Rectal smooth muscle tissue (tissue), 1 donor: ENCODE results near the gene GJB6.
A peak's percentile ranks its signal among the peaks of the same experiment; 100 is the strongest.

Experiments
- H3K27ac ChIP-seq: one replicate; pipeline ENCODE4 v1.7.0; 2013; ENCODE audit warnings: low read depth, low read length, inconsistent platforms
- H3K27me3 ChIP-seq: one replicate; pipeline ENCODE4 v1.7.0; 2013; ENCODE audit warnings: low read length; ENCODE audit not compliant: control insufficient read depth, insufficient read depth
- H3K36me3 ChIP-seq: one replicate; pipeline ENCODE4 v1.7.0; 2013; ENCODE audit warnings: low read length; ENCODE audit not compliant: control insufficient read depth, insufficient read depth
- H3K4me1 ChIP-seq: one replicate; pipeline ENCODE4 v1.7.0; 2013; ENCODE audit warnings: low read length; ENCODE audit not compliant: control insufficient read depth, insufficient read depth
- H3K4me3 ChIP-seq: one replicate; pipeline ENCODE4 v1.7.0; 2013; ENCODE audit warnings: low read length
- H3K9ac ChIP-seq: one replicate; pipeline ENCODE4 v1.7.0; 2013; ENCODE audit warnings: low read length

The GJB6 gene

GRCh38 chr13:20175907-20176652 is 56.0 kb downstream of the GJB6 start:
- H3K27me3 ChIP-seq: peaks cover 9% of the 10 kb centered on the region
- no peaks in the 10 kb centered on the region for H3K4me1 ChIP-seq
- no peak overlapping the region for H3K4me3 ChIP-seq
- H3K9ac ChIP-seq: no peak overlapping the region
- no peak overlapping the region for H3K27ac ChIP-seq
- H3K36me3 ChIP-seq: no peaks in the 10 kb centered on the region

- Histone ChIP-seq H3K27ac (no peak overlapping the region), H3K4me3 (no peak overlapping the region), H3K9ac (no peak overlapping the region), H3K36me3 (no peaks in the 10 kb centered on the region), H3K4me1 (no peaks in the 10 kb centered on the region), H3K27me3 (peaks cover 9% of the 10 kb centered on the region)
Measured at GRCh38 chr13:20175406-20175794, 56.7 kb downstream of the GJB6 start.

DNA sequence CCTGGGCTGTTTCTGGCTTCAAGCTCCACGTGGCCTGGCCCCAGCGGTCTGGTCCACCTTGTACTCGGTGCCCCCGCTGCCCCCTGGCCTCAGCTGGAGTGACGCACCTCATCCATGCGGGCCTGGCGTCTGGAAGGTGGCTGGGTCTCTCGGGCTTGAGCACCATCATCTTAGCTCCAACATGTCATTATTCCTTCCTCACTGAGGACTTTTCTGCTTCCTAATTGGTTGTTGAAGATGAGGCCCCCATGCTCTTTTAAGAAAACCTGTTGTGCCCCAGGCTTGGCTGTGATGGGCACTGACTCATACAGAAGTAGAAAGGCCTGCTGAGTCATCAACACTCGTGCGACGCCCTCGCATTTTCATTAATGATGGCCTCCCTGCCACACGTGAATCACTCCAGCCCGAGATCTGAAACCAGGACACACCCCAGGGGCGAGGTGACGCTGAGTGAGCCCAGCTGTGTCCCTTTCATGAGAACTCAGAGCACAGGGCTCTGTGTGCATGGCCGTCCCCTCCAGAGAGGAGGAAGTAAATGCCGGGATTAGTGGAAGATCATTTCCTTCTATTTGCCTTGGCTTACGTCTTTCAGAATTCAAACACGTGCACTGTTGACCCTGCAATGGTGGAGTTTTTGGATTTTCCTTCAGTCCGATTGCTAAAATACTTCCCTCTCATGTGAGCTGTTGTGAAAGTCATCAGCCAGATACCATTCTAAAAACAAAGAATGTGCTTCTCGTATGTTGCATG is 57.3 kb downstream of the GJB6 start:
- Histone ChIP-seq H3K9ac (no peak overlapping the region), H3K36me3 (no peaks in the 10 kb centered on the region), H3K4me3 (peak overlapping the region; percentile 45), H3K27ac (no peak overlapping the region), H3K4me1 (no peaks in the 10 kb centered on the region), H3K27me3 (peaks cover 9% of the 10 kb centered on the region)

GRCh38 chr13:20173116-20173746 is 58.9 kb downstream of the GJB6 start:
- Histone ChIP-seq H3K4me3 (no peak overlapping the region), H3K27ac (no peak overlapping the region), H3K27me3 (peaks cover 9% of the 10 kb centered on the region), H3K4me1 (no peaks in the 10 kb centered on the region), H3K36me3 (no peaks in the 10 kb centered on the region), H3K9ac (no peak overlapping the region)
